Uterus (tissue), 2 donors: ENCODE results near the gene PNMA8B.
"Not testable (repeated sequence)": the region's sequence is repeated elsewhere in the genome, so short reads cannot be mapped to it uniquely, and the experiment has no call there.

Experiments used
- POLR2A ChIP-seq, 2 donors: fragments of 450-650 bp; IDR thresholded peaks; one replicate each; pipeline ENCODE4 v1.6.1; 2016; ENCODE audit warnings: antibody characterized with exemption in 2 of 2, mild to moderate bottlenecking in 1 of 2, moderate library complexity in 1 of 2
- TF ChIP-seq, protein P1 (sequence below), 4 experiments: fragments of 200-600 bp in 2 of 4; fragments of 450-650 bp in 2 of 4; sonication (generic) in 2 of 4; IDR thresholded peaks; one replicate each; pipeline ENCODE4 v1.5.1; 2016 to 2019; ENCODE audit warnings: antibody characterized with exemption in 4 of 4, mild to moderate bottlenecking in 2 of 4, moderate library complexity in 1 of 4

GRCh38 chr19:46522988-46523387 is 27.3 kb upstream of the PNMA8B start:
- TF ChIP-seq, protein P1, sequence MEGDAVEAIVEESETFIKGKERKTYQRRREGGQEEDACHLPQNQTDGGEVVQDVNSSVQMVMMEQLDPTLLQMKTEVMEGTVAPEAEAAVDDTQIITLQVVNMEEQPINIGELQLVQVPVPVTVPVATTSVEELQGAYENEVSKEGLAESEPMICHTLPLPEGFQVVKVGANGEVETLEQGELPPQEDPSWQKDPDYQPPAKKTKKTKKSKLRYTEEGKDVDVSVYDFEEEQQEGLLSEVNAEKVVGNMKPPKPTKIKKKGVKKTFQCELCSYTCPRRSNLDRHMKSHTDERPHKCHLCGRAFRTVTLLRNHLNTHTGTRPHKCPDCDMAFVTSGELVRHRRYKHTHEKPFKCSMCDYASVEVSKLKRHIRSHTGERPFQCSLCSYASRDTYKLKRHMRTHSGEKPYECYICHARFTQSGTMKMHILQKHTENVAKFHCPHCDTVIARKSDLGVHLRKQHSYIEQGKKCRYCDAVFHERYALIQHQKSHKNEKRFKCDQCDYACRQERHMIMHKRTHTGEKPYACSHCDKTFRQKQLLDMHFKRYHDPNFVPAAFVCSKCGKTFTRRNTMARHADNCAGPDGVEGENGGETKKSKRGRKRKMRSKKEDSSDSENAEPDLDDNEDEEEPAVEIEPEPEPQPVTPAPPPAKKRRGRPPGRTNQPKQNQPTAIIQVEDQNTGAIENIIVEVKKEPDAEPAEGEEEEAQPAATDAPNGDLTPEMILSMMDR (IDR thresholded peaks at IDR 0.05): not testable (repeated sequence)
- TF ChIP-seq POLR2A (IDR thresholded peaks at IDR 0.05): not testable (repeated sequence)
